ENCODE results near the gene NPHP1.
"Not testable (repeated sequence)": the region's sequence is repeated elsewhere in the genome, so short reads cannot be mapped to it uniquely, and the experiment has no call there.

Gene NPHP1

DNA sequence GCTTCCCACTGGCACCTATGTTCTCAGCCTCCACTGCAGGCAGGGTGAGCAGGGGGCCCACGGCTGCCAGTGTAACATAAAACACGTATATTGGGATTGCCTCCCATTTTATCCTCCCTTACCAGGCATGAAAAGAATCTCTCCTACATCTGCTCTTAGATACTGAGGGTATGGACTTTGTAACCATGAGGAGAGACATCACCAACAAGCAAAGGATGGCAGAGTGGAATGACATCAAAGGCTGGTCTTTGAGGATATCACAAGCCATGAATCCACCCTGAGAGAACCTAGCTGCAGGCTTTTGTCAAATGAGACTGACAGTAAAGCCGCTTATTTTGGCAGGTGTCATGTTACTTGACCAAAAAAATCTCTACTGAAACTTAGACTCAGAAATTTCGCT, 7.4 kb downstream of the NPHP1 start:
- no peak for DNase-seq

DNA sequence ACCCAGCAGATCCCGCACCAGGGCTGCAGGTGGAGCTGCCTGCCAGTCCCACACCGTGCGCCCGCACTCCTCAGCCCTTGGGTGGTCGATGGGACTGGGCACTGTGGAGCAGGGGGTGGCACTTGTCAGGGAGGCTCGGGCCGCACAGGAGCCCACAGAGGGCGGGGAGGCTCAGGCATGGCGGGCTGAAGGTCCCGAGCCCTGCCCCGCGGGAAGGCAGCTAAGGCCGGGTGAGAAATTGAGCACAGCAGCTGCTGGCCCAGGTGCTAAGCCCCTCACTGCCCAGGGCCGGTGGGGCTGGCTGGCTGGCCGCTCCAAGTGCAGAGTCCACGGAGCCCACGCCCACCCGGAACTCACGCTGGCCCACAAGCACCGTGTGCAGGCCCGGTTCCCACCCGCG, 14.6 kb downstream of the NPHP1 start:
- DNase-seq = not testable (repeated sequence)

DNA sequence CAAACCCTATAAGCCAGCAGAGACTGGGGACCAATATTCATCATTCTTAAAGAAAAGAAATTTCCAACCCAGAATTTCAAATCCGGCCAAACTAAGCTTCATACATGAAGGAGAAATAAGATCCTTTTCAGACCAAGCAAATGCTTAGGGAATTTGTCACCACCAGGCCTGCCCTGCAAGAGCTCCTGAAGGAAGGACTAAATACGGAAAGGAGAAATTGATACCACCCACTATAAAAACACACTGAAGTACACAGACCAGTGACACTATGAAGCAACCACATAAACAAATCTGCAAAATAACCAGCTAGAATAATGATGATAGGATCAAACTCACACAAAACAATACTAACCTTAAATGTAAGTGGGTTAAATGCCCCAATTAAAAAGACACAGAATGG, 22.4 kb downstream of the NPHP1 start:
- DNase-seq = no peak

DNA sequence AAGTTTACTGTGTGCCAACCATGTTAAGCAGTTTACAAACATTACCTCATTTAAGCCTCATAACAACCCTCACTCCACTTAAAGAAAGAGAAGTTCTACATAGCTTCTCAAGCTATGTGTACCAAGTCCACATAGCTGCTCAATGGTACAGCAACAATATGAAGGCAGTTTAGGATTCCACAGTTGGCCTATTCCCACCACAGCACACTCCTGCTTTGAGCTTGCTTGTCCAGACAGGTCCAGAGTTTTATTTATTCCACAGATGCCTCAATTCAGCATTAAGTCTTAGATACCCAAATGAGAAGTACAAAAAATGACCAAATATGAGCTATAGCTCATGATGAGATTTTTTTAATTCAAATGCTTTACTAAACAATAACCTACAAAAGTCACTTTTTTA, 24.8 kb downstream of the NPHP1 start:
- DNase-seq = no peak

DNA sequence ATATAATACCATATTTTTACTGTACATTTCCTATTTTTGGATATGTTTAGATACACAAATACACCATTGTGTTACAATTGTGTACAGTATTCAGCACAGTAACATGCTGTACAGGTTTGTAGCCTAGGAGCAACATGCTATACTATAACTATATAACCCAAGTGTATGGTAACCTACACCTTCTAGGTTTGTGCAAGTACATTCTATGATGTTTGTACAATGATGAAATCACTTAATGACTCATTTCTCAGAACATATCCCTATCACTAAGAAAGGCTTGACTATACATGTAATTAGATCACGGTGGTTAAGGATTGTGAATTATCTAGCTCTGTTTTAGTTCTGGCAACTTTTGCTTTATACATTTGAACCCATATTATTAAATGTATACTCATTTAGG, 31.3 kb downstream of the NPHP1 start:
- no peak for DNase-seq

DNA sequence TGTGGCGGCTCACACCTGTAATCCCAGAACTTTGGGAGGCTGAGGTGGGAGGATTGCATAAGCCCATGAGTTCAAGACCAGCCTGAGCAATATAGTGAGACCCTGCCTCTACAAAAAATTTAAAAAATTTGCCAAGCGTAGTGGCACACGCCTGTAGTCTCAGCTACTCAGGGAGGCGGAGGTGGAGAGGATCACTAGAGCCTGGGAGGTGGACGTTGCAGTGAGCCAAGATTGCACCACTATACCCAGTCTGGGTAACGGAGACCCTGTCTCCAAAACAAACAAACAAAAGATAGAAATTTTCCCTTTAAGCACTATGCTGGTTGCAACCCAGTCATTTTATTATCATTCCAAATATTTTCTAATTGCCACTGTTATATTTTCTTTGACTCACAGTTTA, 32.3 kb downstream of the NPHP1 start:
- no peak for DNase-seq

DNA sequence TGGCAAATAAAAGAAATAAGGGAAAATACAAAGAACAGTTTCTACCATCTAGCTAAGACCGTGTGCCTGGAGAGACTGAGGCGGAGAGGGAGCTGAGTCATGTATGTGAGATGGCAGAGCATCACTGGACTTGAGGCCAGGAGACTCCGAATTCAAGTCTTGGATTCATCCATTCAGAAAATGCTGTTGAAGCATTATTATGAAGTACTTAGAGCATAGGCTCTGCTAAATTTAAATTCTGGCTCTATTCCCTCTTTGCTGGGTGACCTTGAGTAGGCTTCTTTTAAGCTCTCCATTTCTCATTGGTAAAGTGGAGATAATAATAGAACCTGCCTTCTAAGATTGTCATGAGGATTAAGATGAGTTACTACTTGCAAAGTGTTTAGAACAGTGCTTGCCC, 34.7 kb downstream of the NPHP1 start:
- no peak for DNase-seq

DNA sequence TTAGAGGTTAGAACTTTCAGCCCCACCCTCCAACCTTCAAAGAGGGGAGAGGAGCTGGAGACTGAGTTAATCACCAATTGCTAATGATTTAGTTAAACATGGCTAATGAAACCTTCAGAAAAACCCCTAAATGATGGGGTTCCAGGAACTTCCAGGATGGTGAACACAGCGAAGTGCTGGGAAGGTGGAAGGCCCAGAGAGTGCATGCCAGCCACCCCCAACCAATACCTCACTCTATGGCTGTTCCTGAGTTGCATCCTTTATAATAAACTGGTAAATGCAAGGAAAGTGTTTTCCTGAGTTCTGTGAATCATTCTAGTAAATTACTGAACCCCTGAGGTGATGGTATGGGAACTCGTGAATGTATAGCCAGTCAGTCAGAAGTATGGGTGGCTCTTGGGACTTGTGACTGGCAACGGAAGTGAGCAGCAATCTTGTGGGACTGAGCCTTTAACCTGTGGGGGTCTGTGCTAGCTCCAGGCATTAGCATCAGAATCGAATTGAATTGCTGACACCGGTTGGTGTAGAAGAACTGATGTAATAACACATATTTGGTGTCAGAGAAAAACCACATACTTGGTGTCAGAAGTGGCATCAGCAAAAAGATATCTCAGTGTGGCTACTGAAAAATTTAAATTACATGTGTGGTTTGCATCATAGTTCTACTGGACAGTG, 37.4 kb downstream of the NPHP1 start:
- no peak for DNase-seq

DNA sequence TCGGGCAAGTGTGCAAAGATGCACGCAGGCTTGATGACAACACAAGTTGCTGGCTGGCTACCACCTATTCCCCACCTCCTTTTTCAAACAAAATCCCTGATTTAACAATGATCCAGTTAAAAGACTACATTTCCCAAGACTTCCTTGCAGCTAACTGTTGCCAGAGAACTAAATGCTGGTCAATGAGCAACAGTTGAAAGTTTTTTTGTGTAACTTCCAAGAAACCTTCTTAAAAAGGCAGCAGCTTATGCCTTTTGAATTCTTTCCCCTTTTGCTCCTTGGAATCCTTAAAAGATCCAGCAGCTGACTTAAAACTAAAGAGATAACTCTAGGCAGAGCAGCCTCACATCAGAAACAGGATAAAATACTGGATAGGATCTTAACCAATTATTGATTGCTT, 38.5 kb downstream of the NPHP1 start:
- DNase-seq = no peak

DNA sequence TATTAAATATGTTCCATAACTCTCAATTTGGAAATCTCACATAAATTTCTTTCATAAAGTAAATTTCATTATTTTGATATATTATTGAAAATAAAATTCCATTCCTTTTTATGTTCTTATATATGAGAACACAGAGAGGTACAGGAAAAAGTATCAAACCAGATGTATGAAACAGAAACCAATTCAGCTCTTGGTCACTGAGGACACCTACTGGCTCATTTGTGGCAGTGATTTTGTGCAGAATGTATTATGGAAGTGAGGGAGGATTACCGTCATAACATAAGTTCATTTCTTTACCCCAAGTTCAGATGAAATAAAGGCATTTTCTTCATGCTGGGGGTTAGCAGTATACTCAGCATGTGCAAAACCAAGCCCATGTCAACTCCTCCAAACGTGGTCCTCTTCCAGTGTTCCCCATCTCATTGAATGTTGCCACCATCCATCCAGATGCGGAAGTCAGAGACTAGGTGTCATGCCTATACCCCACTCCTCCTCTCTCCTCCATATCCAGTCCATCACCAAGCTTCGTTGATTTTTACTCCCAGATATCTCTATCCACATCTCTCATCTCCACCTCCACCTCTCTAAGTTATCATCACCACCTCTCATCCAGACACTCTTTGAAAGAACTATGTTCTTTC, 47.5 kb downstream of the NPHP1 start:
- DNase-seq = no peak

DNA sequence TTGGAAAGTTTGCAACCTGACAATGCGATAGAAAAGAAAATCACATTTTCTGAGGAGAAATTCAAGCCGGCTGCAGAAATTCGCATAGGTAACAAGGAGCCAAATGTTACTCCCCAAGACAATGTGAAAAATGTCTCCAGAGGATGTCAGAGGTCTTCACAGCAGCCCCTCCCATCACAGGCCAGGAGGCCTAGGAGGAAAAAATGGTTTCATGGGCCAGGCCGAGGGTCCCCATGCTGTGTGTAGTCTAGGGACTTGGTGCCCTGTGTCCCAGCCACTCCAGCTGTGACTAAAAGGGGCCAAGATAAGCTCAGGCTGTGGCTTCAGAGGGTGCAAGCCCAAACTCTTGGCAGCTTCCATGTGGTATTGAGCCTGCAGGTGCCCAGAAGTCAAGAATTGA, 50.0 kb downstream of the NPHP1 start:
- not testable (repeated sequence) for DNase-seq

DNA sequence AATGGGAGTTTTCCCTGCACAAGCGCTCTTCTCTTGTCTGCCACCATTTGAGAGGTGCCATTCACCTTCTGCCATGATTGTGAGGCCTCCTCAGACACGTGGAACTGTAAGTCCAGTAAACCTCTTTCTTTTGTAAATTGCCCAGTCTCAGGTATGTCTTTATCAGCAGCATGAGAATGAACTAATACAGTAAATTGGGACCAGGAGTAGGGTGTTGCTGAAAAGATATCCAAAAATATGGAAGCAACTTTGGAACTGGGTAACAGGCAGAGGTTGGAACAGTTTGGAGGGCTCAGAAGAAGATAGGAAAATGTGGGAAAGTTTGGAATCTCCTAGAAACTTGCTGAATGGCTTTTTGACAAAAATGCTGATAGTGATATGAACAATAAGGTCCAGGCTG, 50.6 kb downstream of the NPHP1 start:
- DNase-seq = not testable (repeated sequence)

DNA sequence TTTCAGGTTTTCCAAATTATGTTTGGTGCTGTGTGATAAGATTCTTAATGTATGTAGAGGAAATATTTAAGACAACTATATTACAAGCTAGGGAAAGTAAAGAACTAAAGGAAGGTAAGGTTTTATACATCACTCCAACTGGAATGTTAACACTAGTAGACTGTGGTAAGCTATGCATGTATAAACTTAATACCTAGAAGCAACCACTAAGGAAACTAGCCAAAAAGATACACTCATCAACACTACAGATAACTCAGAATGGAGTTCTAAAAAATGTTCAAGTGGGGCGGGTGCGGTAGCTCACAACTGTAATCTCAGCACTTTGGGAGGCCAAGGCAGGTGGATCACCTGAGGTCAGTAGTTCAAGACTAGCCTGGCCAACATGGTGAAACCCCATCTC, 51.4 kb downstream of the NPHP1 start:
- DNase-seq = no peak

DNA sequence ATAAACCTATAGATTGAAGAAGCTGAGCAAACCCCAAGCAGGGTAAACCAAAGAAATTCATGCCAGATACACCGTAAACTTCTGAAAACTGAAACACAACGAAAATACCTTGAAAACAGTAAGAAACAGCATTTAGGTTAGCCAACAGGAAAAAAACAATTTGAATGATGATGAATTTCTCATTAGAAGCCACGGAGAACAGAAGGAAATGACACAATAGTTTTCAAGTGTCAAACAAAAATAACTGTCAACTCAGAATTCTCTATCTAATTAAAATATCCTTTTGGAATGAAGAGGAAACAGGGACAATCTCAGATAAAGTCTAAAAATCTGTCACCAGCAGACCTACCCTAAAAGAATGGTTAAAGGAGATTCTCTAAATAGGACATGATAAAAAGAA, 51.9 kb downstream of the NPHP1 start:
- DNase-seq = no peak

DNA sequence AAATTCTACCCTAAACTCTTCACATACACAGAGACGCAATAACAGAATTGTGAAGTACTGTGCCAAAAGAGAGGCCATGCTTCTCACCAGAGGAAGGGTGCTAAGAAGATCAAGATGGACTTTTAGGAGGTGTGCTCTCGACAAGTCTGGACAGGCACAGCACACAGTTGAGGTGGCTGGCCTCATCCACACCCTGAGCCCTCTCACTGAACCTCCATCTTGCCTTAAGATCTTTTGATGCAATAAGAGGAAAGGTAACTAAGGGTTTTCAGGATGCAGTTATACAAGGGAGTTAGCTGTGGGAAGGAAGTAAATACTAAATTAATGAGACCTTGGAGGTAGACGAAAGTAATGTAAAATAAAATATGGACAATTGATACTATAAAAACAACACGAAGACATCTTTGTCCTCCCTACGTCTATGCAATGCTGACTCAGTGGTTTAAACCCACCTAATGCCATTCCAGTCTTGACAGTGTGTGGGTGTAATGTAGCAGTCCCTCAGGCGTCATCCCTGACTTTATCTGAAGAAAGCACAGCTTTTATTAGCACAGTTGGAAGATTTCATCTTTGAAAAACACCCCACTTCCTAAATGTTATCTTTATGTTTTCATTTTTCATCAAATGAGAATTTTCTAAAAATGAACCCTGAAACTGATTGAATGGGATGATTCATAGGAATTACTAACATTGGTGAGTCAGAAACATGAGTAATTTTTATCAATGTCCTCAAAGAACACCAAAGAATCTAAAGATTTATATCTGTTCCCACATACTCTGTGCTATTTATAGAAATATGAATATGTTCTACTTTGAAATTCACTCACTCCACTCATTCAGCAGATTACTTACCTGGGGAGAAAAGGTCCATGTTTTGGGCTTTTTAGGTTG, 55.2 kb downstream of the NPHP1 start:
- no peak for DNase-seq

DNA sequence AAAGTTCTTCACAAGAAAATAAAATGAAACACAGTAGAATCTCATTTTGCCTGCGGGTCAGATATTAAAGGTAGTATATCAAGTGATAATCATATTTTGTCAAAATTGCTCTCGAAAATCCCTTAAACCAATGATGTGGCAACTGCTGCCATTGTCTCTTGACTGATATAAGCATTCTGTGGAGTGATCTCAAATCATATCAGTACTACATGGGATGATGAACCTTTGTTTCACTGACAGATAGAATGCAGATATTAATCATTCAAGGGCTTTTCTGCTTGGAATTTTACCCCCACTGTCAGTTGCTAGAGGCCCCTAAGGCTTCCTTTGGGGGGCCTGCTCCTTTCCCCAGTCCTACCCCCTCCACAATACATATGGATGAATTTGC, 57.9 kb downstream of the NPHP1 start:
- no peak for DNase-seq

DNA sequence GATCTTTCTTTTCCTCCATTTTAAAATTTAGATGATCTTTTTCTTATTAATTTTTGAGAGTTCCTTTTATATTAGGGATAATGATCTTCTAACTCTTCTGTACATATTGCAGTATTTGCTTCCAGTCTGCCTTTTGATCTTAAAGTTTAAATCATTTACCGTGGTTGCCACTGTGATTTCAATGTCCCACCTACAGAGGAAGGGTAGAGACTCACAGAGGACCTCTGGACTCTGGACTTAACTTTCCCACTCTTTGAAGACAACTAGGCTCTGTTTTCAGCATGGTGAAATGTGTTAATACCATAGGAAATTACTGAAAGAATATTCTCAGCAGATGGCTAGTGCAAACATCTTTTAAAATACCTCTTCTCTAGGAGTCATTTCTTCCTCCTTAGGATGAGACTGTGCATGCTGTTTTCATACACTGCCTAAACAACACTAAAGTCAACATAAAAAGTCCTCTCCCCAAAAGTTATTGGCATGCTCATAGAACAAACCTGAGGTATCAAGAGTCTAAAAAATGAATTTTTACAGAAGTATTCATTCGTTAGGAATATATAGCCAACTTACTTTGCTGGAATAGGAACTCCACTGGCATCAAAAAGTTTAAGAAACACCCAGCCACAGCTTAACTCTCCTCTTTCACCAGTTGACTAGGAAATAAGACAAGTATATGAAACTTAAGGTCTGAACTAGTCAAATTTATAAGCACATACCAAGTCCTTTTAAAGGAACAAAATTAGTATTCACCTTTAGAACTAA, 58.4 kb downstream of the NPHP1 start:
- no peak for DNase-seq

DNA sequence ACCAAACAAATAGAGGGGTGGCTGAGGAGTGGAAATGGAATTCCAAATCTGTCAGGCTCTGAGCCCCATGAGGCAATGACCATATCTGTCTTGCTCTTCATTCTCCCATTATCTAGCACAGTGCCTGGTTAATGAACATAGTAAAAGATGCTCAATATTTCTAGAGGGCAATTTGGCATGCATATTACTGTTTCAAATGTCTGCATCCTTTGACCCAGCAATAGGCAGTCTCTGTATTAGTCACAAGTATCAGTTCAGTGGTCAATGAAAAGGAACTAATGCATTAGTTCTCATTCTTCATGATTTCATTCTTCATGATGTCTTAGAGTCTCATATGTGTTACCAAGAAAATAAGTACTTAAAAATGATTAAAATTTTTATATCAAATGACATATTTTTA, 60.8 kb downstream of the NPHP1 start:
- no peak for DNase-seq

DNA sequence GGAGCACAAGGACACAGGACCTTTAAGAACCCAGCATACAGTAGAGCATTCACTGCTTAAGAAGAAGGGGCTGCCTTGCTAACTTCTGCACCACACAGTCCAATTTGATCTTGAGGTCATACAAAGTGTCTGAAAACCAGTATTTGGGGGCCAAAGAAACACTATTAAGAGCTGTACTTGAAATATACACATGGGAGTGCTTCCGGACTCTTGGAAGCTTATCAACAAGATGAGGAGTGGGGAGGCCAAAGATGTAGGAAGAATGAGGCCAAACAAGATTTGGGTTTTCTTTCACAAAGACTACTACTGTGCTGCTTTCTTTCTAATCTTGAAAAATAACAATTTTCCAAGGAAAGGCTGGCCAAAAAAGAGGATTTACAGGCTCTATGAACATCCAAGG, 64.4 kb downstream of the NPHP1 start:
- no peak for DNase-seq

DNA sequence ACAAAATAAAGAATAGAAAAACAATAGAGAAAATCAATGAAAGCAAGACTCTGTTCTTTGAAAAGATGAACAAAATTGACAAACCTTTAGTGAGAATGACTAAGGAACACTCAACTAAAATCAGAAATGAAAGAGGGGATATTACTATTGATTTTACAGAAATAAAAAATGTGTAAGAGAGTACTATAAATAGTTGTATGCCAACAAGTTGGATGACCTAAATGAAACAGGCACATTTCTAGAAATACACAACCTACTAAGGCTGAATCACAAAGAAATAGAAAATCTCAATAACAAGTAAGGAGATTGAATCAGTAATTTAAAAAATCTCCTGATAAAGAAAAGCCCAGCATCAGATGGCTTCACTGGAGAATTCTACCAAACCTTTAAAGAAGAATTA, 70.8 kb downstream of the NPHP1 start:
- no peak for DNase-seq

DNA sequence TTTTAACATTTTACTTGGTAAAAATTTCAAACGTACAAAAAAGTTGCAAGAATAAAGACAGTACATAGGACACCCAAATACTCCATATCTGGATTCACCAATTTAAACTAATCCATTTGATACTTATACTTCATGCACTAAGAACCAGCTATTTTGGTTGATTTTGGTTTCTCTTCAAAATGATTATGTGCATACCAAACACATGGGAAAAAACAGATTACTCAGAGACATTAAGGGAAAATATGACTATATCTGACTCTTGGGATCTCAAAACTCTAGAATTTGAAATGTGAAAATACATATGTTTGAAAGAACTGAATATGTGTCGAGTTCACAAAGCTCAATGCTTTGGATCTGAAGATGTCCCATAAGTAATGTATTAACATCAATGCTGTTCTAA, 73.6 kb downstream of the NPHP1 start:
- DNase-seq = no peak

DNA sequence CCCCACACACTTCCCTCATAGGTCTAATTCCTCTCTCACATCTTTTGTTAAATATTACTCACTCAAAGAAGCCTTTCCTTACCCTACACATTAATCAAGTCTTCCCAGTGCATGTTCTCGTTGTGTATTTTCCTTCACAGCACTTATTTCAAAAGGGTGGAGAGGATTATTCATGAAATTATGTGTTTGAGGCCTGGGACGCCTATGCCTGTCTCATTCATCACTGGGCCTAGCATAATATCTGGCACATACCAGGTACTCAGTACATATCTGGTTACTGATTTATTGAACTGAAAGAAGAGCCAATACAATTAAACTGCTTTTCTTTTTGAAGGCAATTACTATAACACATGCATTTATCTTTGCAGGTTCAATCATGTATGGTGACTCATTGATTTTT, 74.1 kb downstream of the NPHP1 start:
- no peak for DNase-seq

DNA sequence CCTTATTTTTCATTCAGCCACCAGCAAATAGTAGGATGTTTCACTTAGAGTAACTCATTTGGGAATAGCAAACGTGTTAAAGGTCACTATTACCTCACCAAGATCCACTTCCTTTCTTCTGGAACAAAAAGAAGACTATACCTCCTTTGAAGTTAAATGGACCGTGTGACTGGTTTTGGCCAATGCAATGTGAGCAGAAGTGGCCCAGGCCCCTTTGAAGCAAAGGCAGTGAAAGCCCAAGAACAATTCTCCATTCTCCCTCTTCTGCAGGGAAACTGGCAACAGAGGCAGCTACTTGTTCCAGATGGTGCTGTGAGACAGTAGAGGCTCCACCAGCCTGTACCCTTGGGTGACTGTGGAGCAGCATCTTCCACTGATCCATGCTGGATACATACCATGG, 77.9 kb downstream of the NPHP1 start:
- no peak for DNase-seq

Measured in CD4-positive, alpha-beta T cell treated with Interleukin-17A for 4 hours (primary cell).